Epithelial cell of proximal tubule (primary cell): ENCODE data around the gene COG6. TPM values are rescaled to one million over a fixed set of nuclear protein-coding genes. Genes with fewer than 3 reads are reported as not detected.

ENCODE experiments used
- DNase-seq: peaks from one replicate; pipeline ENCODE4 v3.0.0-alpha.2; 2011; ENCODE audit warnings: low read depth
- H3K4me3 ChIP-seq: 2 replicates; pipeline ENCODE4 v1.5.1; 2011; ENCODE audit warnings: low read depth, mild to moderate bottlenecking, low read length
- CTCF ChIP-seq: conservative IDR thresholded peaks from 2 replicates; pipeline ENCODE4 v1.5.1; 2012; ENCODE audit warnings: low read depth, mild to moderate bottlenecking, low read length
- total RNA-seq: library from RNA; depleted of rRNA; stranded (reverse); fragments of >200 nt; gene quantifications from 2 replicates; pipeline ENCODE4 v1.2.3, GENCODE V29; 2015

Gene COG6
- total RNA-seq, 1 donor from 2014 or later: 14.7 TPM

DNA sequence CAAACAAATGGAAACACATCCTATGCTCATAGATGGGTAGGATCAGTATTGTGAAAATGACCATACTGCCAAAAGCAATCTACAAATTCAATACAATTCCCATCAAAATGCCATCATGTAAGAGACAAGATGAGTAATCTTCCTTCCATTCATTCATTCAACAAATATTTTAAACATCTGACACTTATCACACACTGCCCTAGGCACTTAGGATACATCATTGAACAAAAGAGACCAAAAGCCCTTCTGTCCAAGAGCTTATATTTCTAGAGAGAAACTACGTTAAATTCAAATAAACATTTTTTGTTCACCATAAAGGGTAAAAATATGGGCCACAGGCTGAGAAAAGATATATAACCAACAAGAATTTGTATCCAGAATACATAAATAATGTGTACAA is 32.0 kb upstream of the COG6 start:
- H3K4me3 ChIP-seq: no peak overlapping the region
- TF ChIP-seq CTCF: no peak
- DNase-seq: no peak

- no peak for DNase-seq
- no peak overlapping the region for H3K4me3 ChIP-seq
- no peak for TF ChIP-seq CTCF
Observed at GRCh38 chr13:39631307-39631706, 24.2 kb upstream of the COG6 start.

GRCh38 chr13:39632994-39633393 is 22.5 kb upstream of the COG6 start:
- TF ChIP-seq CTCF: no peak

GRCh38 chr13:39635564-39635963 is 19.9 kb upstream of the COG6 start:
- no peak for DNase-seq
- no peak overlapping the region for H3K4me3 ChIP-seq
- no peak for TF ChIP-seq CTCF

More at GRCh38 chr13:39632994-39633393, 22.5 kb upstream of the COG6 start:
- no peak for DNase-seq
- H3K4me3 ChIP-seq: no peak overlapping the region

DNA sequence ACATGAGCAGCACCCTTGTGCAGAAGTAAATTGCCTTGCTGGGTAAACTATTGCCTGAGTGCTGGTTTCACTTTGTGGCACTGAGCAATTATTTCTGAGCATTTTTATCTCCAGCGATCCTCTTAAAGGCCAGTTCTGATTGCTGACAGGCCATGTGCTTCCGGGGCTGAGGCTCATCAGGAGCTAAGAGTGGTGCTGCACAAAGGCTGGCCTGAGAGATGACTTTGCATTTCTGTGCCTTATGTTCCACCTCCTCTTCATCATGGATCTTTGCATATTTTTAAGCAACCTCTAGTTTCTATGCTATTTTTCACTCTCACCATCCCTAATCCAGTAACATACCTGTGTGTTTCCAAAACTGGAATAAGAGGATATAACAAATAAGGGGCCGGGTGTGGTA is 17.6 kb upstream of the COG6 start:
- H3K4me3 ChIP-seq: no peak overlapping the region
- TF ChIP-seq CTCF: no peak
- DNase-seq: no peak

- no peak for TF ChIP-seq CTCF
- no peak for DNase-seq
- no peak overlapping the region for H3K4me3 ChIP-seq
Observed at GRCh38 chr13:39641645-39642044, 13.8 kb upstream of the COG6 start.

- no peak for TF ChIP-seq CTCF
- DNase-seq: no peak
- H3K4me3 ChIP-seq: no peak overlapping the region
Observed at GRCh38 chr13:39646122-39646521, 9.3 kb upstream of the COG6 start.
